Measurements from ENCODE around the gene JAK3.
A peak's percentile ranks its signal among the peaks of the same experiment; 100 is the strongest.
"Not testable (repeated sequence)": the region's sequence is repeated elsewhere in the genome, so short reads cannot be mapped to it uniquely, and the experiment has no call there.

The JAK3 gene

DNA sequence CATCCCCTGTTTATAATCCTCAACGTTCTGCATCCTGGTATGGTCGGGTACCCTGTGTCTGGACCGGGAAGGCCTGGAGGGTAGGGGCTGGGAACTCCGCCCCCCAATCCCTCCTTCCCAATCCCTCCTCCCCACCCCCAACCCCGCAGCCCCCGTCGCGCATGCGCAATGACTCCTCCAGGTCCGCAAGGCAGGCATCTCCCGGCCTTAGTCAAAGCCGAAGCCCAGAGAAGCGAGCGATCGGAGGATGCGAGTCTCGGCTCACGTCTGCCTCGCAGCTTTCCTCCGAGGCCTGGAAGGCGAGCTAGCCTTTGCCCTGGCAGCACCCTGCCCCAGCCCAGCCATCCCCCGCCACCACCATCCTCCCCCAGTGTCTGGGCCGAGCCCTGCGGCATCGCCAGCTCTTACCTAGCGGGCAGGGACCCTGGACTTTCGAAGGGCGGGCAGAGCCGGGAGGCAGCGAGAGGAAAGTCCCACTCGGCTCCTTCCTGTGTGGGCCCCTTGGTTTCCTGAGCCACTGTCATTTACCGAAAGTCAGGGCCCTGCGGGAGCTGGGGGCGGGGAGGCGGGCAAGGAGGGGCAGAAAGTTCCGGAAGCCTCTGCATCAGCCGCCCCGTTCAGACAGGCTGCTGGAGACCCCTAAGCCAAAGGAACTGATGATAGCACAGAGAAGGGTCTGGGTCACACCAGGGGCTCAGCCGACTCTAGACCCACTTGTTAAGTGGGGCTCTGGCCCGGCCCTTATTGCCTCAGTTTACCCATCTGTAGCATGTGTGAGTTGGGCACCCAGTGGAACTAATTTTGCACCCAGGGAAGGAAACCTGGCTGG lies at the start of gene JAK3:
TSS of gene JAK3 (minus strand) at position 445 of the 829 bp plus-strand sequence. CDS start 3,565 bp downstream, outside the sequence.
- TF ChIP-seq, protein P1, sequence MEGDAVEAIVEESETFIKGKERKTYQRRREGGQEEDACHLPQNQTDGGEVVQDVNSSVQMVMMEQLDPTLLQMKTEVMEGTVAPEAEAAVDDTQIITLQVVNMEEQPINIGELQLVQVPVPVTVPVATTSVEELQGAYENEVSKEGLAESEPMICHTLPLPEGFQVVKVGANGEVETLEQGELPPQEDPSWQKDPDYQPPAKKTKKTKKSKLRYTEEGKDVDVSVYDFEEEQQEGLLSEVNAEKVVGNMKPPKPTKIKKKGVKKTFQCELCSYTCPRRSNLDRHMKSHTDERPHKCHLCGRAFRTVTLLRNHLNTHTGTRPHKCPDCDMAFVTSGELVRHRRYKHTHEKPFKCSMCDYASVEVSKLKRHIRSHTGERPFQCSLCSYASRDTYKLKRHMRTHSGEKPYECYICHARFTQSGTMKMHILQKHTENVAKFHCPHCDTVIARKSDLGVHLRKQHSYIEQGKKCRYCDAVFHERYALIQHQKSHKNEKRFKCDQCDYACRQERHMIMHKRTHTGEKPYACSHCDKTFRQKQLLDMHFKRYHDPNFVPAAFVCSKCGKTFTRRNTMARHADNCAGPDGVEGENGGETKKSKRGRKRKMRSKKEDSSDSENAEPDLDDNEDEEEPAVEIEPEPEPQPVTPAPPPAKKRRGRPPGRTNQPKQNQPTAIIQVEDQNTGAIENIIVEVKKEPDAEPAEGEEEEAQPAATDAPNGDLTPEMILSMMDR (conservative IDR thresholded peaks at IDR 0.05; ENCODE audit: low read length): no peak
- peak within 1 kb of the TSS; percentile 64 for H3K4me3 ChIP-seq (ENCODE audit: low read length)
- peak; percentile 67 for DNase-seq (ENCODE audit: low read depth)

DNA sequence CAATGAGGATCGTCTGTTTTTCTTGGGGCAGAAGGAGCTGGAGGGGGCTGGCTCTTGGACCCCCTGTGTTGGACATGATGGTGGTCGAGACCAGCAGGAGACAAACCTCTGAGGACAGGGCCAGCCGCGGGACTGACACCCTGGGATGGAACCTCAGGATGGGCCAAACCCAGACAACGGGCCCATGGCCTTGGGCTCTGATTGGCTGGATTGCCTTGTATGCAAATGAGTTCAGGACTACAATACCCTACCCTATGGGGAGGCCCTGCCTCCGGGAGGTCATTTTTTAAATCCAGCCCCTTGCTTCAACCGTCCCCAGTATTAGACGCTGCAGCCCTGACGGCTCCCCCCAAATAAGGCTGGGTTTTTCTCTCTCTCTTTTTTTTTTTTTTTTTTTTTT lies 46.0 kb upstream of the JAK3 start:
- DNase-seq (ENCODE audit: low read depth): no peak
- TF ChIP-seq, protein P1 (conservative IDR thresholded peaks at IDR 0.05; ENCODE audit: low read length): no peak
- no peak overlapping the region for H3K4me3 ChIP-seq (ENCODE audit: low read length)

DNA sequence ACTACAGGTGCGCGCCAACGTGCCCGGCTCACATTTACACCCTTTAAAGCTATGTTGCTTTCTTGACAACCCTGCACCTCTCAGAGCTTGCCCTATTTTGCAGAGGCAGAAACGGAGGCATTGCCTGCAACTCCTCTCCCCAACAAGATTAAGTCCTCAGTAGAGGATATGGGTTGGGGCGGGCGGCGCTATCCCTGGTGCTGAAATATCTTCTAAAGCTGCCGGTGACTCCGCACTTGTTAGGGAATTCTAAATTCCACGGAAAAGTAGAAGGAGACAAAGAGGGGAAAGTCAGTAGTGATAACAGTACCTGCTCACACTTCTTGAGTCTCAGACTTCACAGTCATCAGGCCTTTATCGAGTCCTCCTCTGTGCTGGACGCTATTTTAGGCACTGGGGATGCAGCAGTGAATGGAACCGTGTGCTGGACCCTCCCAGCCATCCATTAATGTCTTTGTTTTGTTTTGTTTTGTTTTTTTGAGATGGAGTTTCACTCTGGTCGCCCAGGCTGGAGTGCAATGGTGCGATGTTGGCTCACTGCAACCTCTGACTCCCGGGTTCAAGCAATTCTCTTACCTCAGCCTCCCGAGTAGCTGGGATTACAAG lies 41.9 kb upstream of the JAK3 start:
- DNase-seq (ENCODE audit: low read depth): peak; percentile 26
- TF ChIP-seq, protein P1 (conservative IDR thresholded peaks at IDR 0.05; ENCODE audit: low read length): no peak
- no peak overlapping the region for H3K4me3 ChIP-seq (ENCODE audit: low read length)

DNA sequence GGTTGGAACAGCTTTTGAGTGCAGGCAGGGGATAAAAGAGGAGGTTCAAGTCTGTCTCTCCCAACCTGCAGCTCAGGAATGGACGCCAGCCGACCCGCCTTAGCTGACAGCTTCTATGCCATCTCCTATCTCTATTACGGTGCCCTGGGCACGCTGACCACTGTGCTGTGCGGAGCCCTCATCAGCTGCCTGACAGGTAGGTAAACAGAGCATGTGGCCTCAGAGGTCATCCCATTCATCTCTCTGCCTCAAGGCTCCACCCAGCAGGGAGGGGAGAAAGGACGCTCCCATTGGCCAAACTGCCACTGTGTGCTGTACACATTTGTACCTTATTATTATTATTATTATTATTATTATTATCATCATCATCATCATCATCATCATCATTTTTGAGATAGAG lies 40.5 kb upstream of the JAK3 start:
- no peak for DNase-seq (ENCODE audit: low read depth)
- H3K4me3 ChIP-seq (ENCODE audit: low read length): no peak overlapping the region
- TF ChIP-seq, protein P1 (conservative IDR thresholded peaks at IDR 0.05; ENCODE audit: low read length): no peak

DNA sequence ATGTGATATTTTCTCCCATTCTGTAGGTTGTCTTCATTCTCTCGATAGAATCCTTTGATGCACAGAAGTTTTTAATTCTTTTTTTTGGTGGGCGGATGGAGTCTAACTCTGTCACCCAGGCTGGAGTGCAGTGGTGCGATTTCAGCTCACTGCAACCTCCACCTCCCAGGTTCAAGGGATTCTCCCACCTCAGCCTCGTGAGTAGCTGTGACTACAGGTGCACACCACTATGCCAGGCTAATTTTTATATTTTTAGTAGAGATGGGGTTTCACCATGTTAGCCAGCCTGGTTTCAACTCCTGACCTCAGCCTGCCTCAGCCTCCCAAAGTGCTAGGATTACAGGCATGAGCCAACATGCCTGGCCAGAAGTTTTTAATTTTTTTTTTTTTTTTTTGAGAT lies 39.4 kb upstream of the JAK3 start:
- not testable (repeated sequence) for DNase-seq (ENCODE audit: low read depth); H3K4me3 ChIP-seq (ENCODE audit: low read length)

DNA sequence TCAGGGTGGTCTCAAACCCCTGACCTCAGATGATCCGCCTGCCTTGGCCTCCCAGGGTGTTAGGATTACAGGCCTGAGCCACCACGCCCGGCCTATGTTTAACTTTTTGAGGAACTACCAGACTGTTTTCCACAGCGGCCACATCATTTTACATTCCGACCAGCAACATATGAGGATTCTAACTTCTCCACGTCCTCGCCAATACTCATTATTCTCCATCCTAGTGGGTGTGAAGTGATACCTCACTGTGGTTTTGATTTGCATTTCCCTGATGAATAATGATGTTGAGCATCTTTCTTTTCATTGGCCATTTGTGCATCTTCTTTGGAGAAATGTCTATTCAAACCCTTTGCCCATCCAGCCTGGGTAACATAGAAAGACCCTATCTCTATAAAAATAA lies 38.7 kb upstream of the JAK3 start:
- DNase-seq (ENCODE audit: low read depth): no peak
- H3K4me3 ChIP-seq (ENCODE audit: low read length): no peak overlapping the region
- TF ChIP-seq, protein P1 (conservative IDR thresholded peaks at IDR 0.05; ENCODE audit: low read length): no peak

DNA sequence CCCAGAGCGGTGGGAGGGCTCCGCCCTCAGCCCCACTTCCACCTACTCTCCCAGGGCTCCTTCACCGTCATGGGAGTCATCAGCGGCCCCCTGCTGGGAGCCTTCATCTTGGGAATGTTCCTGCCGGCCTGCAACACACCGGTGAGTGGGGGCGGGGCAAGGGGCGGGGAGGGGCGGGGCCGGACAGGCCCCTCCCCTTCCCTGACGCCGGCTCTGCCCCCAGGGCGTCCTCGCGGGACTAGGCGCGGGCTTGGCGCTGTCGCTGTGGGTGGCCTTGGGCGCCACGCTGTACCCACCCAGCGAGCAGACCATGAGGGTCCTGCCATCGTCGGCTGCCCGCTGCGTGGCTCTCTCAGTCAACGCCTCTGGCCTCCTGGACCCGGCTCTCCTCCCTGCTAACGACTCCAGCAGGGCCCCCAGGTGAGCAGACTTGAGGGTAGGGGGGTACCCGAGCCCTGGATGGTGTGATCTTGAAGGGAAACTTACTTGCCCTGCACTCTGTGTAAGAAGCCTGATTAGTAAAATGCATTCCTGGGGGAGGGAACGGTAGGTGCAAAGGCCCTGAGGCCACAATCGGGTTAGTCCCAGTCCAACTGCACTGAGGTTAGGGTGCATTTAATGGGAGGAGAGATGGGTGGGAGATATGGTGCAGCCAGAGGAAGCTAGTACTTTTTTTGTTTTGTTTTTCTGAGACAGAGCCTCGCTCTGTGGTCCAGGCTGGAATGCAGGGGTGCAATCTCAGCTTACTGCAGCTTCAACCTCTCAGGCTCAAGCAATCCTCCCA lies 36.0 kb upstream of the JAK3 start:
- DNase-seq (ENCODE audit: low read depth): no peak

More for the DNA sequence above, 36.0 kb upstream of the JAK3 start:
- no peak overlapping the region for H3K4me3 ChIP-seq (ENCODE audit: low read length)
- TF ChIP-seq, protein P1 (conservative IDR thresholded peaks at IDR 0.05; ENCODE audit: low read length): no peak

All from AG10803 (cell line).